HG02678 (cell line): ENCODE data around the gene LRRC75B.

Experiments used
- ATAC-seq: cut with Tn5 transposase; IDR thresholded peaks from one replicate; pipeline ENCODE4 v1.9.1; 2021; ENCODE audit warnings: mild to moderate bottlenecking, moderate library complexity; ENCODE audit not compliant: unreplicated experiment

LRRC75B gene

GRCh38 chr22:24587948-24588347, 4.9 kb downstream of the LRRC75B start:
- no peak for ATAC-seq

- no peak for ATAC-seq
These were observed 5.6 kb downstream of the LRRC75B start for GRCh38 chr22:24587251-24587650.

- no peak for ATAC-seq
These were observed 6.8 kb downstream of the LRRC75B start for GRCh38 chr22:24585927-24586546.

GRCh38 chr22:24585461-24585860, 7.4 kb downstream of the LRRC75B start:
- no peak for ATAC-seq

- ATAC-seq = no peak
These were observed 7.9 kb downstream of the LRRC75B start for GRCh38 chr22:24584871-24585411.

GRCh38 chr22:24584166-24584790, 8.6 kb downstream of the LRRC75B start:
- ATAC-seq = no peak

GRCh38 chr22:24583221-24584165, 9.4 kb downstream of the LRRC75B start:
- no peak for ATAC-seq

GRCh38 chr22:24582056-24582814, 10.6 kb downstream of the LRRC75B start:
- ATAC-seq = no peak

GRCh38 chr22:24580276-24580675, 12.6 kb downstream of the LRRC75B start:
- ATAC-seq = no peak

GRCh38 chr22:24579258-24579601, 13.6 kb downstream of the LRRC75B start:
- ATAC-seq = no peak

- no peak for ATAC-seq
These were observed 14.3 kb downstream of the LRRC75B start for GRCh38 chr22:24578355-24579257.

GRCh38 chr22:24576778-24577177, 16.1 kb downstream of the LRRC75B start:
- ATAC-seq = no peak

GRCh38 chr22:24571266-24571665, 21.6 kb downstream of the LRRC75B start:
- ATAC-seq = no peak

- peak; percentile 45 for ATAC-seq
These were observed 25.2 kb downstream of the LRRC75B start for GRCh38 chr22:24567668-24568067.

- no peak for ATAC-seq
These were observed 25.9 kb downstream of the LRRC75B start for GRCh38 chr22:24566899-24567511.

GRCh38 chr22:24565077-24565476, 27.8 kb downstream of the LRRC75B start:
- ATAC-seq = no peak

GRCh38 chr22:24564376-24565058, 28.4 kb downstream of the LRRC75B start:
- no peak for ATAC-seq

- no peak for ATAC-seq
These were observed 29.6 kb downstream of the LRRC75B start for GRCh38 chr22:24563246-24563645.

- no peak for ATAC-seq
These were observed 33.4 kb downstream of the LRRC75B start for GRCh38 chr22:24559471-24559870.
